Activated CD8-positive, alpha-beta memory T cell treated with anti-CD3 and anti-CD28 coated beads, Interleukin-2, amount 10 ng/mL, durations not matched to agents 7 days and 5 days (primary cell): ENCODE results near the gene PLOD3. TPM values are rescaled to one million over a fixed set of nuclear protein-coding genes. Genes with fewer than 3 reads are reported as not detected.

Experiments
- ATAC-seq: fragments of 150-1000 bp; cut with Tn5 transposase; one replicate; pipeline ENCODE4 v1.10.0; 2021; ENCODE audit warnings: moderate library complexity
- CTCF ChIA-PET: fragments of 350-600 bp; sonication (Branson Sonifier 250); formaldehyde crosslinking; loops from one replicate; lab custom pipeline; 2021; ENCODE audit warnings: antibody characterized with exemption; lab: Charles Lee
- DNase-seq: peaks from one replicate; pipeline ENCODE4 v3.0.0-alpha.2; 2020
- H3K27ac Mint-ChIP-seq: one replicate; pipeline ENCODE4 v1.8.0; 2021; ENCODE audit warnings: mild to moderate bottlenecking, mixed read lengths
- H3K27me3 Mint-ChIP-seq: one replicate; pipeline ENCODE4 v1.8.0; 2021; ENCODE audit warnings: mixed read lengths
- H3K36me3 Mint-ChIP-seq: one replicate; pipeline ENCODE4 v1.8.0; 2021; ENCODE audit warnings: mild to moderate bottlenecking, mixed read lengths
- H3K4me1 Mint-ChIP-seq: one replicate; pipeline ENCODE4 v1.8.0; 2021; ENCODE audit warnings: mixed read lengths
- H3K4me3 Mint-ChIP-seq: one replicate; pipeline ENCODE4 v1.8.0; 2021; ENCODE audit warnings: mild to moderate bottlenecking, moderate library complexity, mixed read lengths
- H3K9me3 Mint-ChIP-seq: one replicate; pipeline ENCODE4 v1.8.0; 2022; ENCODE audit warnings: low read depth, mixed read lengths
- total RNA-seq, 2 experiments: library from RNA; stranded (reverse); gene quantifications; one replicate each; pipeline ENCODE4 v1.2.3, GENCODE V29; 2021

PLOD3 gene
- total RNA-seq, 2 experiments from 2014 or later = 41.6 to 42.3 TPM

- H3K4me3 Mint-ChIP-seq = peak overlapping the region; percentile 12
- H3K27ac Mint-ChIP-seq = no peak overlapping the region
- ATAC-seq = no peak
- no peaks in the 10 kb centered on the region for H3K36me3 Mint-ChIP-seq
- no peak for DNase-seq
- H3K9me3 Mint-ChIP-seq = no peaks in the 10 kb centered on the region
- CTCF ChIA-PET = interaction anchor here (1.5 to 3.0 kb wide), 4 partner anchors 22 to 25 kb away, joined by 6 to 20 read pairs (median 16); no protein-coding TSS in a partner anchor
- H3K27me3 Mint-ChIP-seq = peaks cover 92% of the 10 kb centered on the region
- H3K4me1 Mint-ChIP-seq = peaks cover 55% of the 10 kb centered on the region
Measured at GRCh38 chr7:101169110-101169837, 48.1 kb downstream of the PLOD3 start.

GRCh38 chr7:101168412-101169049 lies 48.9 kb downstream of the PLOD3 start:
- H3K4me1 Mint-ChIP-seq = peaks cover 51% of the 10 kb centered on the region
- CTCF ChIA-PET = interaction anchor here (1.5 to 1.6 kb wide), 2 partner anchors 24 kb away, joined by 6 to 20 read pairs; no protein-coding TSS in a partner anchor

GRCh38 chr7:101167645-101168411 lies 49.6 kb downstream of the PLOD3 start:
- H3K27ac Mint-ChIP-seq = no peak overlapping the region

More at GRCh38 chr7:101168412-101169049, 48.9 kb downstream of the PLOD3 start:
- no peak overlapping the region for H3K4me3 Mint-ChIP-seq
- peaks cover 87% of the 10 kb centered on the region for H3K27me3 Mint-ChIP-seq
- no peak overlapping the region for H3K27ac Mint-ChIP-seq
- no peaks in the 10 kb centered on the region for H3K9me3 Mint-ChIP-seq
- H3K36me3 Mint-ChIP-seq = no peaks in the 10 kb centered on the region
- ATAC-seq (no peak), DNase-seq (no peak)

GRCh38 chr7:101166909-101167644 lies 50.3 kb downstream of the PLOD3 start:
- CTCF ChIA-PET = no interaction called here
- Mint-ChIP-seq H3K4me3 (no peak overlapping the region), H3K36me3 (no peaks in the 10 kb centered on the region), H3K4me1 (peaks cover 52% of the 10 kb centered on the region), H3K27me3 (peaks cover 80% of the 10 kb centered on the region), H3K9me3 (no peaks in the 10 kb centered on the region), H3K27ac (no peak overlapping the region)
- DNase-seq (no peak), ATAC-seq (no peak)

More at GRCh38 chr7:101167645-101168411, 49.6 kb downstream of the PLOD3 start:
- H3K4me3 Mint-ChIP-seq = no peak overlapping the region
- no peak for DNase-seq
- ATAC-seq = no peak
- H3K36me3 Mint-ChIP-seq = no peaks in the 10 kb centered on the region
- peaks cover 51% of the 10 kb centered on the region for H3K4me1 Mint-ChIP-seq
- peaks cover 83% of the 10 kb centered on the region for H3K27me3 Mint-ChIP-seq
- H3K9me3 Mint-ChIP-seq = no peaks in the 10 kb centered on the region
- CTCF ChIA-PET = interaction anchor here (1.5 to 1.6 kb wide), 2 partner anchors 23 to 25 kb away, joined by 6 to 20 read pairs; no protein-coding TSS in a partner anchor

- no peak overlapping the region for H3K4me3 Mint-ChIP-seq
- CTCF ChIA-PET = interaction anchor here (1.5 kb wide), 1 partner anchor 29 kb away, joined by 6 read pairs; no protein-coding TSS in a partner anchor
- no peaks in the 10 kb centered on the region for H3K9me3 Mint-ChIP-seq
- no peak overlapping the region for H3K27ac Mint-ChIP-seq
- peaks cover 47% of the 10 kb centered on the region for H3K4me1 Mint-ChIP-seq
- H3K27me3 Mint-ChIP-seq = peaks cover 75% of the 10 kb centered on the region
- no peaks in the 10 kb centered on the region for H3K36me3 Mint-ChIP-seq
- ATAC-seq (no peak), DNase-seq (no peak)
Measured at GRCh38 chr7:101166648-101166908, 50.8 kb downstream of the PLOD3 start.

GRCh38 chr7:101165958-101166647 lies 51.3 kb downstream of the PLOD3 start:
- Mint-ChIP-seq H3K36me3 (peaks cover 2% of the 10 kb centered on the region), H3K4me1 (peaks cover 45% of the 10 kb centered on the region), H3K4me3 (peak overlapping the region; percentile 46), H3K27ac (no peak overlapping the region), H3K27me3 (peaks cover 70% of the 10 kb centered on the region), H3K9me3 (no peaks in the 10 kb centered on the region)
- CTCF ChIA-PET = interaction anchor here (0.8 to 5.2 kb wide), 10 partner anchors 7 to 313 kb away, joined by 3 to 39 read pairs (median 6); partner anchors contain the start of gene SLC12A9
- no peak for DNase-seq
- no peak for ATAC-seq

- CTCF ChIA-PET = interaction anchor here (0.8 to 5.2 kb wide), 11 partner anchors 8 to 313 kb away, joined by 3 to 39 read pairs (median 5); partner anchors contain the start of genes AP1S1 and SLC12A9
- peaks cover 62% of the 10 kb centered on the region for H3K27me3 Mint-ChIP-seq
- H3K4me3 Mint-ChIP-seq = peak within 1 kb of the TSS; percentile 46
- H3K4me1 Mint-ChIP-seq = peaks cover 38% of the 10 kb centered on the region
- H3K36me3 Mint-ChIP-seq = peaks cover 4% of the 10 kb centered on the region
- peak; percentile 85 for ATAC-seq
- no peaks in the 10 kb centered on the region for H3K9me3 Mint-ChIP-seq
- no peak within 1 kb of the TSS for H3K27ac Mint-ChIP-seq
- peak; percentile 95 for DNase-seq
Measured at GRCh38 chr7:101165075-101165957, 52.1 kb downstream of the PLOD3 start, which contains the start of gene VGF. Gene VGF, minus strand, starts transcription at chr7:101165569. Its CDS starts 726 bp downstream, at chr7:101164843.

GRCh38 chr7:101164071-101164840 lies 53.1 kb downstream of the PLOD3 start:
- Mint-ChIP-seq H3K27me3 (peaks cover 52% of the 10 kb centered on the region), H3K9me3 (no peaks in the 10 kb centered on the region), H3K36me3 (peaks cover 7% of the 10 kb centered on the region), H3K4me1 (peaks cover 31% of the 10 kb centered on the region), H3K4me3 (no peak overlapping the region), H3K27ac (no peak overlapping the region)
- ATAC-seq (no peak), DNase-seq (no peak)
- CTCF ChIA-PET = interaction anchor here (1.8 to 5.2 kb wide), 4 partner anchors 10 to 28 kb away, joined by 8 to 39 read pairs (median 15); no protein-coding TSS in a partner anchor

- Mint-ChIP-seq H3K9me3 (no peaks in the 10 kb centered on the region), H3K27me3 (peaks cover 45% of the 10 kb centered on the region), H3K27ac (peak overlapping the region; percentile 32), H3K4me3 (peak overlapping the region; percentile 74), H3K36me3 (peaks cover 7% of the 10 kb centered on the region), H3K4me1 (peaks cover 26% of the 10 kb centered on the region)
- CTCF ChIA-PET = interaction anchor here (0.8 to 5.2 kb wide), 3 partner anchors 9 to 19 kb away, joined by 3 to 39 read pairs (median 16); partner anchors contain the start of gene AP1S1
- DNase-seq (peak; percentile 69), ATAC-seq (peak; percentile 41)
Measured at GRCh38 chr7:101163279-101164070, 53.9 kb downstream of the PLOD3 start.
